SK-N-SH (cell line): ENCODE data around the gene CCDC80. TPM values are rescaled to one million over a fixed set of nuclear protein-coding genes. Genes with fewer than 3 reads are reported as not detected.

Source experiments
- CTCF ChIA-PET: fragments of 300-600, 350-600 bp; formaldehyde crosslinking; extraction: SDS; loops from one replicate; lab custom pipeline; 2021; lab: Yijun Ruan, JAX
- POLR2A ChIA-PET: fragments of 350-600 bp; sonication (Branson Sonifier 250); formaldehyde crosslinking; extraction: SDS; loops from one replicate; lab custom pipeline; 2020; ENCODE audit warnings: antibody characterized with exemption, inconsistent platforms; lab: Yijun Ruan, JAX
- DNase-seq: peaks from one replicate; pipeline ENCODE4 v3.0.0; 2012
- H2AFZ ChIP-seq: fragments of 200-600 bp; sonication (generic); 2 replicates; pipeline ENCODE4 v1.8.1; 2016; ENCODE audit warnings: antibody characterized with exemption, mild to moderate bottlenecking, low read depth
- H3F3A ChIP-seq: fragments of 200-600 bp; sonication (generic); replicated peaks from 2 replicates; pipeline ENCODE3; 2016; ENCODE audit warnings: antibody characterized with exemption, mild to moderate bottlenecking; ENCODE audit not compliant: insufficient read depth
- H3K27ac ChIP-seq, 2 experiments: fragments of 200-500 bp in 1 of 2; fragments of 200-600 bp in 1 of 2; sonication (Bioruptor generic) in 1 of 2; sonication (generic), shearing (Covaris generic) in 1 of 2; 2 replicates each; pipeline versions ENCODE4 v1.5.1 to v1.6.1; 2014 to 2016; ENCODE audit warnings: low read depth in 2 of 2, inconsistent platforms in 1 of 2, low read length in 1 of 2, mild to moderate bottlenecking in 1 of 2, mixed read lengths in 1 of 2
- H3K27me3 ChIP-seq: fragments of 200-600 bp; sonication (generic), shearing (Covaris generic); 2 replicates; pipeline ENCODE4 v1.6.1; 2016; ENCODE audit warnings: mixed run types; ENCODE audit not compliant: insufficient read depth
- H3K36me3 ChIP-seq, 2 experiments: fragments of 200-500 bp in 1 of 2; fragments of 200-600 bp in 1 of 2; sonication (Bioruptor generic) in 1 of 2; sonication (generic) in 1 of 2; replicated peaks in 1 of 2; 2 replicates each; pipeline versions ENCODE3 to v1.5.1; 2014 to 2016; ENCODE audit warnings: low read length in 1 of 2, mild to moderate bottlenecking in 1 of 2; ENCODE audit not compliant: insufficient read depth in 2 of 2, control insufficient read depth in 1 of 2
- H3K4me1 ChIP-seq, 2 experiments: fragments of 200-500 bp in 1 of 2; fragments of 200-600 bp in 1 of 2; sonication (Bioruptor generic) in 1 of 2; sonication (generic), shearing (Covaris generic) in 1 of 2; 2 replicates each; pipeline versions ENCODE4 v1.5.1 to v1.6.1; 2014 to 2016; ENCODE audit warnings: low read depth in 1 of 2, low read length in 1 of 2, mixed run types in 1 of 2; ENCODE audit not compliant: insufficient read depth in 2 of 2, control insufficient read depth in 1 of 2
- H3K4me2 ChIP-seq: fragments of 200-600 bp; sonication (generic), shearing (Covaris generic); 2 replicates; pipeline ENCODE4 v1.6.1; 2017; ENCODE audit warnings: mixed run types
- H3K4me3 ChIP-seq, 2 experiments: fragments of 200-500 bp in 1 of 2; fragments of 200-600 bp in 1 of 2; sonication (Bioruptor generic) in 1 of 2; sonication (generic), shearing (Covaris generic) in 1 of 2; 2 replicates each; pipeline versions ENCODE4 v1.5.1 to v1.8.1; 2014 to 2016; ENCODE audit warnings: low read depth in 2 of 2, inconsistent platforms in 1 of 2, low read length in 1 of 2, mild to moderate bottlenecking in 1 of 2, mixed read lengths in 1 of 2, moderate library complexity in 1 of 2
- H3K79me2 ChIP-seq: fragments of 200-600 bp; sonication (generic); 2 replicates; pipeline ENCODE4 v1.8.1; 2017; ENCODE audit warnings: mild to moderate bottlenecking; ENCODE audit not compliant: insufficient read depth
- H3K9ac ChIP-seq: fragments of 200-600 bp; sonication (generic); 2 replicates; pipeline ENCODE4 v1.6.1; 2017; ENCODE audit warnings: mixed run types
- H3K9me2 ChIP-seq: fragments of 200-600 bp; sonication (generic); 2 replicates; pipeline ENCODE4 v1.6.1; 2017; ENCODE audit warnings: mixed run types
- H3K9me3 ChIP-seq: fragments of 200-600 bp; sonication (generic); 2 replicates; pipeline ENCODE4 v1.6.1; 2017; ENCODE audit warnings: mixed run types, mild to moderate bottlenecking, moderate library complexity
- H4K20me1 ChIP-seq: fragments of 200-600 bp; sonication (generic); 2 replicates; pipeline ENCODE4 v1.6.1; 2017; ENCODE audit warnings: mild to moderate bottlenecking, mixed run types; ENCODE audit not compliant: insufficient read depth
- CHD2 ChIP-seq: fragments of 150-350 bp; IDR thresholded peaks from 2 replicates; pipeline ENCODE4 v1.6.1; 2018; ENCODE audit warnings: low read length; ENCODE audit not compliant: partially characterized antibody
- EP300 ChIP-seq, 2 experiments: IDR thresholded peaks; 2 replicates each; pipeline versions ENCODE4 v1.4.0 to v1.6.1; 2012; ENCODE audit warnings: borderline replicate concordance in 1 of 2, low read depth in 1 of 2, low read length in 1 of 2
- FOXJ3 ChIP-seq: sonication (generic); formaldehyde crosslinking; IDR thresholded peaks from 2 replicates; pipeline ENCODE4 v1.5.1; 2020; ENCODE audit warnings: mild to moderate bottlenecking, missing genetic modification reagents
- GABPA ChIP-seq: IDR thresholded peaks from 2 replicates; pipeline ENCODE4 v1.4.0; 2012; ENCODE audit warnings: low read depth, mild to moderate bottlenecking
- GATA2 ChIP-seq: sonication (generic); formaldehyde crosslinking; IDR thresholded peaks from 2 replicates; pipeline ENCODE4 v1.5.0; 2020; ENCODE audit warnings: mild to moderate bottlenecking, missing genetic modification reagents
- JUND ChIP-seq: IDR thresholded peaks from 2 replicates; pipeline ENCODE4 v1.4.0; 2012
- MAX ChIP-seq: IDR thresholded peaks from 2 replicates; pipeline ENCODE4 v1.4.0; 2012; ENCODE audit warnings: low read depth
- MEF2A ChIP-seq: IDR thresholded peaks from 2 replicates; pipeline ENCODE4 v1.4.0; 2012; ENCODE audit warnings: low read depth, borderline replicate concordance
- NFIC ChIP-seq: IDR thresholded peaks from 2 replicates; pipeline ENCODE4 v1.4.0; 2012; ENCODE audit warnings: borderline replicate concordance
- NRF1 ChIP-seq: IDR thresholded peaks from 2 replicates; pipeline ENCODE4 v1.6.1; 2012; ENCODE audit warnings: low read depth, mild to moderate bottlenecking, low read length
- POLR2AphosphoS5 ChIP-seq: IDR thresholded peaks from 2 replicates; pipeline ENCODE4 v1.6.1; 2012; ENCODE audit warnings: low read depth, low read length
- RAD21 ChIP-seq: IDR thresholded peaks from 2 replicates; pipeline ENCODE4 v1.6.1; 2012; ENCODE audit warnings: mild to moderate bottlenecking, low read length
- RCOR1 ChIP-seq: fragments of 150-350 bp; IDR thresholded peaks from 2 replicates; pipeline ENCODE4 v1.6.1; 2017; ENCODE audit warnings: antibody characterized with exemption, low read length
- REST ChIP-seq: IDR thresholded peaks from 2 replicates; pipeline ENCODE4 v1.6.1; 2012; ENCODE audit warnings: mild to moderate bottlenecking, low read depth, low read length, moderate library complexity
- TCF12 ChIP-seq: IDR thresholded peaks from 2 replicates; pipeline ENCODE4 v1.4.0; 2012
- USF1 ChIP-seq: IDR thresholded peaks from 2 replicates; pipeline ENCODE4 v1.4.0; 2012; ENCODE audit warnings: low read depth, borderline replicate concordance
- WGBS: methylation state at CpG from one replicate; pipeline ENCODE4 v1.1.6; 2017; ENCODE audit warnings: low lambda C conversion rate; 5-methylcytosine and 5-hydroxymethylcytosine counted together
- polyA plus RNA-seq, 3 experiments: library from polyadenylated mRNA; depleted of rRNA; stranded (reverse); fragments of >200 nt; gene quantifications; 2 replicates each; pipeline ENCODE4 v1.2.3, GENCODE V29; 2012

CCDC80 gene
- polyA plus RNA-seq, 1 of the 3 experiments (the other 2 are of a cell fraction): 83.4 TPM

- Histone ChIP-seq H3K79me2 (no peaks in the 10 kb centered on the region), H3K27ac (peak overlapping the region; percentile 67 to 97), H3K27me3 (no peaks in the 10 kb centered on the region), H3K9ac (no peak overlapping the region), H3K9me3 (no peaks in the 10 kb centered on the region), H3K36me3 (no peaks in the 10 kb centered on the region), H3K9me2 (no peaks in the 10 kb centered on the region), H3F3A (peaks cover 63% of the 10 kb centered on the region), H3K4me1 (peaks cover 8 to 48% of the 10 kb centered on the region in 2 experiments; a peak in 3 of 4 replicates), H3K4me2 (no peak overlapping the region)
- CTCF ChIA-PET: interaction anchor here (0.7 to 1.1 kb wide), 3 partner anchors 26 to 49 kb away, joined by 3 to 6 read pairs (median 6); no protein-coding TSS in a partner anchor
- 79% methylated on average over 7 of the region's 7 CpGs for WGBS
- TF ChIP-seq RCOR1 (no peak), TCF12 (peak; percentile 54)
- TF ChIP-seq, all 33 proteins: peak for 1
- POLR2A ChIA-PET: no interaction called here
- Histone ChIP-seq H4K20me1 (no peaks in the 10 kb centered on the region), H2AFZ (no peak overlapping the region), H3K4me3 (no peak overlapping the region)
- peak; percentile 35 for DNase-seq
These were observed 44.5 kb upstream of the CCDC80 start for GRCh38 chr3:112685420-112685819.

- Histone ChIP-seq H3K9me2 (no peaks in the 10 kb centered on the region), H3K4me3 (no peak overlapping the region), H3K36me3 (no peaks in the 10 kb centered on the region), H4K20me1 (no peaks in the 10 kb centered on the region), H3K79me2 (no peaks in the 10 kb centered on the region), H3K9me3 (no peaks in the 10 kb centered on the region), H3K27me3 (no peaks in the 10 kb centered on the region), H3K4me1 (peaks cover 6 to 35% of the 10 kb centered on the region in 2 experiments), H3K4me2 (peak overlapping the region; percentile 76), H3K9ac (peak overlapping the region; percentile 82), H3K27ac (peak overlapping the region; percentile 79 to 97; a peak in 3 of 4 replicates), H3F3A (peaks cover 57% of the 10 kb centered on the region), H2AFZ (peak overlapping the region; percentile 30; the same call in 1 of the 2 replicates)
- ChIA-PET POLR2A (interaction anchor here (0.6 kb wide), 1 partner anchor 292 kb away, joined by 3 read pairs; no protein-coding TSS in a partner anchor), CTCF (interaction anchor here (1.5 kb wide), 2 partner anchors 27 to 39 kb away, joined by 3 to 4 read pairs; no protein-coding TSS in a partner anchor)
- DNase-seq: no peak
- 64% methylated on average over 5 of the region's 5 CpGs for WGBS
- no peak for TF ChIP-seq NFIC
- no peak for TF ChIP-seq NRF1
These were observed 41.4 kb upstream of the CCDC80 start for GRCh38 chr3:112682361-112682760.

GRCh38 chr3:112681822-112682325 lies 40.9 kb upstream of the CCDC80 start:
- POLR2A ChIA-PET: no interaction called here
- Histone ChIP-seq H3F3A (peaks cover 62% of the 10 kb centered on the region), H4K20me1 (no peaks in the 10 kb centered on the region), H3K4me2 (peak overlapping the region; percentile 76), H3K4me1 (peaks cover 6 to 40% of the 10 kb centered on the region in 2 experiments), H3K79me2 (no peaks in the 10 kb centered on the region), H2AFZ (peak overlapping the region; percentile 30; the same call in 1 of the 2 replicates), H3K9ac (peak overlapping the region; percentile 82), H3K9me3 (no peaks in the 10 kb centered on the region), H3K27ac (peak overlapping the region; percentile 79 to 97), H3K9me2 (no peaks in the 10 kb centered on the region), H3K36me3 (no peaks in the 10 kb centered on the region), H3K27me3 (no peaks in the 10 kb centered on the region), H3K4me3 (no peak overlapping the region)
- WGBS: 15% methylated on average over 2 of the region's 2 CpGs
- DNase-seq: no peak
- CTCF ChIA-PET: interaction anchor here (0.8 kb wide), 1 partner anchor 22 kb away, joined by 3 read pairs; no protein-coding TSS in a partner anchor
- TF ChIP-seq MAX (no peak; the same call in 1 of the 2 replicates), RAD21 (no peak), POLR2AphosphoS5 (peak; percentile 79; the same call in 1 of the 2 replicates), NRF1 (no peak), CHD2 (no peak), GATA2 (CRISPR knock-in tag) (no peak), NFIC (peak; percentile 97), FOXJ3 (no peak), MEF2A (peak; percentile 81; the same call in 1 of the 2 replicates), REST (no peak), USF1 (no peak; the same call in 1 of the 2 replicates), GABPA (no peak), EP300 (IDR thresholded peaks at IDR 0.05; ENCODE audit: borderline replicate concordance in 1 of 2, low read depth in 1 of 2, low read length in 1 of 2) (peak; percentile 45 to 75; a peak in 3 of 4 replicates), JUND (peak; percentile 30)
